HEK293 (cell line): ENCODE measurements around the gene RNF144A.

ENCODE experiments used
- CTCF ChIA-PET: fragments of 350-600 bp; formaldehyde crosslinking; extraction: SDS; loops from one replicate; lab custom pipeline; 2021; ENCODE audit warnings: antibody characterized with exemption; lab: Yijun Ruan, JAX
- POLR2A ChIA-PET: fragments of 300-600 bp; formaldehyde crosslinking; extraction: SDS; loops from one replicate; lab custom pipeline; 2020; ENCODE audit warnings: antibody characterized with exemption, inconsistent platforms; lab: Yijun Ruan, JAX
- H3K27ac ChIP-seq: fragments of 200-500 bp; sonication (Bioruptor generic); 2 replicates; pipeline ENCODE4 v1.5.1; 2014; ENCODE audit warnings: low read depth, low read length, control low read depth, inconsistent platforms; ENCODE audit errors: extremely low read depth
- H3K36me3 ChIP-seq, 2 experiments: fragments of 200-500 bp in 1 of 2; sonication (Bioruptor generic) in 1 of 2; 1 replicate in 1 of 2; 2 replicates in 1 of 2; pipeline ENCODE4 v1.5.1; 2014 to 2017; ENCODE audit warnings: inconsistent platforms in 2 of 2, low read length in 2 of 2; ENCODE audit not compliant: control insufficient read depth in 2 of 2, insufficient read depth in 1 of 2
- H3K4me1 ChIP-seq: fragments of 200-500 bp; sonication (Bioruptor generic); 2 replicates; pipeline ENCODE4 v1.5.1; 2014; ENCODE audit warnings: mild to moderate bottlenecking, low read length, inconsistent platforms; ENCODE audit not compliant: control insufficient read depth, insufficient read depth
- H3K4me3 ChIP-seq: 2 replicates; pipeline ENCODE4 v1.5.1; 2011; ENCODE audit warnings: low read depth, mild to moderate bottlenecking, control low read depth, low read length, moderate library complexity
- H3K9me3 ChIP-seq: fragments of 200-500 bp; sonication (Bioruptor generic); 2 replicates; pipeline ENCODE4 v1.5.1; 2014; ENCODE audit warnings: low read depth, low read length, inconsistent platforms; ENCODE audit not compliant: control insufficient read depth, insufficient read depth
- KLF8 ChIP-seq: fragments of 450-650 bp; formaldehyde crosslinking; IDR thresholded peaks from 2 replicates; pipeline ENCODE4 v1.5.1; 2016; ENCODE audit warnings: missing biosample characterization, missing genetic modification characterization
- ZBTB1 ChIP-seq: fragments of 450-650 bp; formaldehyde crosslinking; IDR thresholded peaks from 2 replicates; pipeline ENCODE4 v1.5.1; 2016; ENCODE audit warnings: missing biosample characterization, missing genetic modification characterization
- ZBTB20 ChIP-seq: fragments of 450-650 bp; formaldehyde crosslinking; IDR thresholded peaks from 2 replicates; pipeline ENCODE4 v1.5.1; 2016; ENCODE audit warnings: missing biosample characterization, missing genetic modification characterization
- ZBTB8A ChIP-seq: fragments of 450-650 bp; formaldehyde crosslinking; IDR thresholded peaks from 2 replicates; pipeline ENCODE4 v1.5.1; 2016; ENCODE audit warnings: missing biosample characterization, missing genetic modification characterization
- ZNF169 ChIP-seq: fragments of 450-650 bp; formaldehyde crosslinking; IDR thresholded peaks from 2 replicates; pipeline ENCODE4 v1.5.1; 2016; ENCODE audit warnings: missing biosample characterization, missing genetic modification characterization
- ZNF2 ChIP-seq: fragments of 450-650 bp; formaldehyde crosslinking; IDR thresholded peaks from 2 replicates; pipeline ENCODE4 v1.5.1; 2016; ENCODE audit warnings: missing biosample characterization, missing genetic modification characterization
- ZNF211 ChIP-seq: fragments of 450-650 bp; formaldehyde crosslinking; IDR thresholded peaks from 2 replicates; pipeline ENCODE4 v1.5.1; 2016; ENCODE audit warnings: low read depth, missing biosample characterization, missing genetic modification characterization
- ZNF324 ChIP-seq: fragments of 450-650 bp; formaldehyde crosslinking; IDR thresholded peaks from 2 replicates; pipeline ENCODE4 v1.5.1; 2016; ENCODE audit warnings: missing biosample characterization, missing genetic modification characterization
- ZNF600 ChIP-seq: fragments of 450-650 bp; formaldehyde crosslinking; IDR thresholded peaks from 2 replicates; pipeline ENCODE4 v1.5.1; 2016; ENCODE audit warnings: missing biosample characterization, missing genetic modification characterization
- ZNF624 ChIP-seq: fragments of 450-650 bp; formaldehyde crosslinking; IDR thresholded peaks from 2 replicates; pipeline ENCODE4 v1.5.1; 2017; ENCODE audit warnings: missing biosample characterization, missing genetic modification characterization
- ZNF658 ChIP-seq: fragments of 450-650 bp; formaldehyde crosslinking; IDR thresholded peaks from 2 replicates; pipeline ENCODE4; 2016; ENCODE audit warnings: missing biosample characterization, missing genetic modification characterization
- ZNF670 ChIP-seq: fragments of 450-650 bp; formaldehyde crosslinking; IDR thresholded peaks from 2 replicates; pipeline ENCODE4 v1.5.1; 2016; ENCODE audit warnings: missing biosample characterization, missing genetic modification characterization, low read depth
- ZNF677 ChIP-seq: fragments of 450-650 bp; IDR thresholded peaks from 2 replicates; pipeline ENCODE4 v1.5.0; 2018; ENCODE audit warnings: missing biosample characterization, mild to moderate bottlenecking, missing genetic modification characterization, moderate library complexity
- ZNF768 ChIP-seq: fragments of 450-650 bp; formaldehyde crosslinking; IDR thresholded peaks from 2 replicates; pipeline ENCODE4 v1.5.1; 2018; ENCODE audit warnings: missing biosample characterization, mild to moderate bottlenecking, missing genetic modification characterization
- ZNF843 ChIP-seq: fragments of 450-650 bp; formaldehyde crosslinking; IDR thresholded peaks from 2 replicates; pipeline ENCODE4 v1.5.1; 2016; ENCODE audit warnings: missing biosample characterization, missing genetic modification characterization
- TF ChIP-seq, protein P1 (sequence below): fragments of 450-650 bp; formaldehyde crosslinking; conservative IDR thresholded peaks from 2 replicates; pipeline ENCODE4 v1.5.1; 2016; ENCODE audit warnings: low read depth, missing biosample characterization, missing genetic modification characterization
- TF ChIP-seq, protein P2 (sequence below): fragments of 450-650 bp; formaldehyde crosslinking; IDR thresholded peaks from 2 replicates; pipeline ENCODE4 v1.5.1; 2016; ENCODE audit warnings: missing biosample characterization, missing genetic modification characterization, borderline replicate concordance
- TF ChIP-seq, protein P3 (sequence below): fragments of 450-650 bp; formaldehyde crosslinking; IDR thresholded peaks from 2 replicates; pipeline ENCODE4 v1.5.1; 2016; ENCODE audit warnings: missing biosample characterization, missing genetic modification characterization
- TF ChIP-seq, protein P4 (sequence below): fragments of 450-650 bp; formaldehyde crosslinking; IDR thresholded peaks from 2 replicates; pipeline ENCODE4 v1.5.1; 2017; ENCODE audit warnings: missing biosample characterization, missing genetic modification characterization
- TF ChIP-seq, protein P5 (sequence below): fragments of 450-650 bp; formaldehyde crosslinking; IDR thresholded peaks from 2 replicates; pipeline ENCODE4 v1.5.0; 2017; ENCODE audit warnings: missing biosample characterization, missing genetic modification characterization, borderline replicate concordance
- TF ChIP-seq, protein P6 (sequence below): fragments of 450-650 bp; formaldehyde crosslinking; IDR thresholded peaks from 2 replicates; pipeline ENCODE4 v1.5.1; 2017; ENCODE audit warnings: missing biosample characterization, missing genetic modification characterization

Gene RNF144A

DNA sequence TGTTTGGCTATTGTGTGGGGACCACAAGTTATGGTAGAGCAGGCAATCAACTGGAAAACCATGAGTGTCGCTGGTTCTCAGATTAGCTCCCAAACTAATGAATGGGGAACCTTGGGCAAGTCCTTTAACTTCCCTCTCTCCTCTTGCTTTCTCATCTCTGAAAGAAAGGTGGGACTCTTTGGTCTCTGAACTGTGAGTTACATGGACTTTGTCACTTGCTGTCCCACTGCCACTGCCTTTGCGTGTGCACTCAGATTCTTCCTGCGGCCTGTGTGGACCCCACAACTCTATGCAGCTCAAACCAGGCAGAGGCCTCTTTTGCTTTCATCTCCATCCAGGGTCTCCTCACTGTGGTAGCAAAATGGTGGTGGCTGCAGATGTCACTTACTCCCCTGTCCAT, 86.7 kb downstream of the RNF144A start (continued):
- TF ChIP-seq, protein P1, sequence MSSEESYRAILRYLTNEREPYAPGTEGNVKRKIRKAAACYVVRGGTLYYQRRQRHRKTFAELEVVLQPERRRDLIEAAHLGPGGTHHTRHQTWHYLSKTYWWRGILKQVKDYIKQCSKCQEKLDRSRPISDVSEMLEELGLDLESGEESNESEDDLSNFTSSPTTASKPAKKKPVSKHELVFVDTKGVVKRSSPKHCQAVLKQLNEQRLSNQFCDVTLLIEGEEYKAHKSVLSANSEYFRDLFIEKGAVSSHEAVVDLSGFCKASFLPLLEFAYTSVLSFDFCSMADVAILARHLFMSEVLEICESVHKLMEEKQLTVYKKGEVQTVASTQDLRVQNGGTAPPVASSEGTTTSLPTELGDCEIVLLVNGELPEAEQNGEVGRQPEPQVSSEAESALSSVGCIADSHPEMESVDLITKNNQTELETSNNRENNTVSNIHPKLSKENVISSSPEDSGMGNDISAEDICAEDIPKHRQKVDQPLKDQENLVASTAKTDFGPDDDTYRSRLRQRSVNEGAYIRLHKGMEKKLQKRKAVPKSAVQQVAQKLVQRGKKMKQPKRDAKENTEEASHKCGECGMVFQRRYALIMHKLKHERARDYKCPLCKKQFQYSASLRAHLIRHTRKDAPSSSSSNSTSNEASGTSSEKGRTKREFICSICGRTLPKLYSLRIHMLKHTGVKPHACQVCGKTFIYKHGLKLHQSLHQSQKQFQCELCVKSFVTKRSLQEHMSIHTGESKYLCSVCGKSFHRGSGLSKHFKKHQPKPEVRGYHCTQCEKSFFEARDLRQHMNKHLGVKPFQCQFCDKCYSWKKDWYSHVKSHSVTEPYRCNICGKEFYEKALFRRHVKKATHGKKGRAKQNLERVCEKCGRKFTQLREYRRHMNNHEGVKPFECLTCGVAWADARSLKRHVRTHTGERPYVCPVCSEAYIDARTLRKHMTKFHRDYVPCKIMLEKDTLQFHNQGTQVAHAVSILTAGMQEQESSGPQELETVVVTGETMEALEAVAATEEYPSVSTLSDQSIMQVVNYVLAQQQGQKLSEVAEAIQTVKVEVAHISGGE (tag by site-specific recombination): no peak
- no peak for TF ChIP-seq ZBTB1
- no peak for TF ChIP-seq ZNF600 (tag by site-specific recombination)
- TF ChIP-seq ZNF169 (tag by site-specific recombination): no peak
- TF ChIP-seq KLF8: no peak
- TF ChIP-seq, protein P2, sequence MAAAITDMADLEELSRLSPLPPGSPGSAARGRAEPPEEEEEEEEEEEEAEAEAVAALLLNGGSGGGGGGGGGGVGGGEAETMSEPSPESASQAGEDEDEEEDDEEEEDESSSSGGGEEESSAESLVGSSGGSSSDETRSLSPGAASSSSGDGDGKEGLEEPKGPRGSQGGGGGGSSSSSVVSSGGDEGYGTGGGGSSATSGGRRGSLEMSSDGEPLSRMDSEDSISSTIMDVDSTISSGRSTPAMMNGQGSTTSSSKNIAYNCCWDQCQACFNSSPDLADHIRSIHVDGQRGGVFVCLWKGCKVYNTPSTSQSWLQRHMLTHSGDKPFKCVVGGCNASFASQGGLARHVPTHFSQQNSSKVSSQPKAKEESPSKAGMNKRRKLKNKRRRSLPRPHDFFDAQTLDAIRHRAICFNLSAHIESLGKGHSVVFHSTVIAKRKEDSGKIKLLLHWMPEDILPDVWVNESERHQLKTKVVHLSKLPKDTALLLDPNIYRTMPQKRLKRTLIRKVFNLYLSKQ (tag by site-specific recombination): no peak
- no peak for TF ChIP-seq ZBTB20

DNA sequence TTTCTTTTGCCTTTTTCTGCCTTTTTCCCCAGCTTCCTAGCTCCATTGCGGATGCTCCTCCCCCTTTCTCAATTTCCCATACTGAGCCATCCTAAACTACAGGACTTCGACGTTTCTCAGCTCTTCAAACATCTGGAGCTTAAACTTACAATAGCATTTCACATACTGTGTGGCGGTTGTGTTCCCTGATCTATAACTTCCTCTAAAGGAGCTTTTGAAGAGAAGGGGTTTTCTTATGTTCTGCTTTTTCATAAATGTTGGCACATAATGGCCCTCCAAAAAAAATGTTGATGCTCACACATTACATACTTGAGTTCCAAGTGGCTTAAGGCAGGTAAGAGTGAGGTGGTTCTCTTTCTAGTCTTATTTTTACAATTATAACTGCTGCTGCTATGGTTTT, 87.4 kb downstream of the RNF144A start:
- no peaks in the 10 kb centered on the region for H3K4me1 ChIP-seq
- ChIA-PET CTCF (interaction anchor here (1.7 kb wide), 1 partner anchor 10 kb away, joined by 7 read pairs; no protein-coding TSS in a partner anchor), POLR2A (no interaction called here)

More for the DNA sequence above, 87.4 kb downstream of the RNF144A start:
- Histone ChIP-seq H3K27ac (no peak overlapping the region), H3K4me3 (no peak overlapping the region), H3K9me3 (no peaks in the 10 kb centered on the region), H3K36me3 (no peaks in the 10 kb centered on the region)
- TF ChIP-seq, protein P3, sequence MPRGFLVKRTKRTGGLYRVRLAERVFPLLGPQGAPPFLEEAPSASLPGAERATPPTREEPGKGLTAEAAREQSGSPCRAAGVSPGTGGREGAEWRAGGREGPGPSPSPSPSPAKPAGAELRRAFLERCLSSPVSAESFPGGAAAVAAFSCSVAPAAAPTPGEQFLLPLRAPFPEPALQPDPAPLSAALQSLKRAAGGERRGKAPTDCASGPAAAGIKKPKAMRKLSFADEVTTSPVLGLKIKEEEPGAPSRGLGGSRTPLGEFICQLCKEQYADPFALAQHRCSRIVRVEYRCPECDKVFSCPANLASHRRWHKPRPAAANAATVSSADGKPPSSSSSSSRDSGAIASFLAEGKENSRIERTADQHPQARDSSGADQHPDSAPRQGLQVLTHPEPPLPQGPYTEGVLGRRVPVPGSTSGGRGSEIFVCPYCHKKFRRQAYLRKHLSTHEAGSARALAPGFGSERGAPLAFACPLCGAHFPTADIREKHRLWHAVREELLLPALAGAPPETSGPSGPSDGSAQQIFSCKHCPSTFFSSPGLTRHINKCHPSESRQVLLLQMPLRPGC: no peak
- TF ChIP-seq ZNF843 (tag by site-specific recombination): no peak
- TF ChIP-seq ZNF658 (tag by site-specific recombination): no peak
- TF ChIP-seq ZNF2 (tag by site-specific recombination): no peak
- TF ChIP-seq, protein P4, sequence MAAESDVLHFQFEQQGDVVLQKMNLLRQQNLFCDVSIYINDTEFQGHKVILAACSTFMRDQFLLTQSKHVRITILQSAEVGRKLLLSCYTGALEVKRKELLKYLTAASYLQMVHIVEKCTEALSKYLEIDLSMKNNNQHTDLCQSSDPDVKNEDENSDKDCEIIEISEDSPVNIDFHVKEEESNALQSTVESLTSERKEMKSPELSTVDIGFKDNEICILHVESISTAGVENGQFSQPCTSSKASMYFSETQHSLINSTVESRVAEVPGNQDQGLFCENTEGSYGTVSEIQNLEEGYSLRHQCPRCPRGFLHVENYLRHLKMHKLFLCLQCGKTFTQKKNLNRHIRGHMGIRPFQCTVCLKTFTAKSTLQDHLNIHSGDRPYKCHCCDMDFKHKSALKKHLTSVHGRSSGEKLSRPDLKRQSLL (tag by site-specific recombination): no peak
- TF ChIP-seq, protein P5, sequence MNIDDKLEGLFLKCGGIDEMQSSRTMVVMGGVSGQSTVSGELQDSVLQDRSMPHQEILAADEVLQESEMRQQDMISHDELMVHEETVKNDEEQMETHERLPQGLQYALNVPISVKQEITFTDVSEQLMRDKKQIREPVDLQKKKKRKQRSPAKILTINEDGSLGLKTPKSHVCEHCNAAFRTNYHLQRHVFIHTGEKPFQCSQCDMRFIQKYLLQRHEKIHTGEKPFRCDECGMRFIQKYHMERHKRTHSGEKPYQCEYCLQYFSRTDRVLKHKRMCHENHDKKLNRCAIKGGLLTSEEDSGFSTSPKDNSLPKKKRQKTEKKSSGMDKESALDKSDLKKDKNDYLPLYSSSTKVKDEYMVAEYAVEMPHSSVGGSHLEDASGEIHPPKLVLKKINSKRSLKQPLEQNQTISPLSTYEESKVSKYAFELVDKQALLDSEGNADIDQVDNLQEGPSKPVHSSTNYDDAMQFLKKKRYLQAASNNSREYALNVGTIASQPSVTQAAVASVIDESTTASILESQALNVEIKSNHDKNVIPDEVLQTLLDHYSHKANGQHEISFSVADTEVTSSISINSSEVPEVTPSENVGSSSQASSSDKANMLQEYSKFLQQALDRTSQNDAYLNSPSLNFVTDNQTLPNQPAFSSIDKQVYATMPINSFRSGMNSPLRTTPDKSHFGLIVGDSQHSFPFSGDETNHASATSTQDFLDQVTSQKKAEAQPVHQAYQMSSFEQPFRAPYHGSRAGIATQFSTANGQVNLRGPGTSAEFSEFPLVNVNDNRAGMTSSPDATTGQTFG (tag by site-specific recombination): no peak
- no peak for TF ChIP-seq ZNF670 (tag by site-specific recombination)
- TF ChIP-seq ZNF211 (tag by site-specific recombination): no peak
- no peak for TF ChIP-seq ZNF624 (tag by site-specific recombination)
- TF ChIP-seq, protein P6, sequence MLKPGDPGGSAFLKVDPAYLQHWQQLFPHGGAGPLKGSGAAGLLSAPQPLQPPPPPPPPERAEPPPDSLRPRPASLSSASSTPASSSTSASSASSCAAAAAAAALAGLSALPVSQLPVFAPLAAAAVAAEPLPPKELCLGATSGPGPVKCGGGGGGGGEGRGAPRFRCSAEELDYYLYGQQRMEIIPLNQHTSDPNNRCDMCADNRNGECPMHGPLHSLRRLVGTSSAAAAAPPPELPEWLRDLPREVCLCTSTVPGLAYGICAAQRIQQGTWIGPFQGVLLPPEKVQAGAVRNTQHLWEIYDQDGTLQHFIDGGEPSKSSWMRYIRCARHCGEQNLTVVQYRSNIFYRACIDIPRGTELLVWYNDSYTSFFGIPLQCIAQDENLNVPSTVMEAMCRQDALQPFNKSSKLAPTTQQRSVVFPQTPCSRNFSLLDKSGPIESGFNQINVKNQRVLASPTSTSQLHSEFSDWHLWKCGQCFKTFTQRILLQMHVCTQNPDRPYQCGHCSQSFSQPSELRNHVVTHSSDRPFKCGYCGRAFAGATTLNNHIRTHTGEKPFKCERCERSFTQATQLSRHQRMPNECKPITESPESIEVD (tag by site-specific recombination): no peak
- no peak for TF ChIP-seq ZNF324 (tag by site-specific recombination)
- TF ChIP-seq ZNF677: no peak
- no peak for TF ChIP-seq ZNF768
- no peak for TF ChIP-seq ZBTB8A
